Measurements from ENCODE around the gene NTSR1.

The NTSR1 gene

GRCh38 chr20:62778601-62779416 lies 70.2 kb downstream of the NTSR1 start:
- DNase-seq (ENCODE audit: low read depth, low spot score), result no peak
- no peak overlapping the region for H3K27ac ChIP-seq

DNA sequence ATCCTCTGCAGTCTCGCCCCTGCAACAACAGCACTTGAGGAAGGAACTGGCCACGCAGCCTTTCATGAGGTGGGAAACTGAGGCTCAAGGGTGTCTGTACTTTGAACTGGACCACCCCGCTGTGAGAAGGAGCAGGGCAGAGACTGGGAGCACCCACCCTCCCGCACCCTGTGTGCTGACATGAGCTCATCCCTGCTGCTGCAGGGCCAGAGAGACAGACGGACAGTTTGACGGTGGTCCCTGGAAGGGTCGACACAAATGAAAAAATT lies 70.7 kb downstream of the NTSR1 start:
- no peak overlapping the region for H3K27ac ChIP-seq
- DNase-seq (ENCODE audit: low read depth, low spot score), result no peak

DNA sequence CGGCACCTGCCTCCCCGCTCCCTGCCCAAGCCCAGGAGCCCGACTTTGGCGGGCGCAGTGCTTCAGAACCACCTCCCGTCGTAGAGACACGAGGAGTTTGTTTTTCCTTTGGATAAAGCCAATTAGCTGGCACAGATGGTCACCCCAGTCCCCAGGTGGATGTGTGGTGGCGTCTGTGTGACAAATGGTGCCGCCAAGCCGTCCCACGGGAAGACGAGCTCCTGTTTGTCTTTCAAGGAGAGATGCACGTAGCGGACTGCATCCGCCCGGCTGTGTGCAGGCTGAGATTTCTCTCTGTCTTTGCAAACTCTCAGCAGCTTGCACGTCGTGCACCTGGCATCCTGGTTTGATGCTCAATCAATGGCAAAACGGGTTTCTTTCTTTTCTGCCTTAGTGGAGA lies 71.6 kb downstream of the NTSR1 start:
- H3K27ac ChIP-seq, result no peak overlapping the region
- no peak for DNase-seq (ENCODE audit: low read depth, low spot score)

DNA sequence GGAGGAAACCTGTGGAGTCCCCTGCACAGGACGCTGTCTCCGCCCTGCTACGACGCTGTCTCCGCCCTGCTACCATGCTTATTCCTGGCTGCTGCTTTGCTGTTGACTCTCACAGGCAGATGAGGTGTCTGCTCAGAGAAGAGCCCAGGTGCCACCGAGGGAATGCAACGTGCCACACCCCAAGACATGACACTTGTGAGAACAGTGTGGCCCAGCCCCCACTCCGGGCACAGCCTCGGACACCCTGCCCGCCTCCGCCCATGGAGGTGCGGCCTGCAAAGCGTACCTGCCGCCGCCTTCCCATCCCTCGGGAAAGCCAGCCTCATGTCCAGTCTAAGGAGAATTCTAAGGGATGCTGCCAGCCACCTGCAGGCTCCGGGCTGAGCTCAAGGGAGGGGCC lies 72.1 kb downstream of the NTSR1 start:
- no peak overlapping the region for H3K27ac ChIP-seq
- no peak for DNase-seq (ENCODE audit: low read depth, low spot score)

- no peak overlapping the region for H3K27ac ChIP-seq
- no peak for DNase-seq (ENCODE audit: low read depth, low spot score)
Measured at GRCh38 chr20:62782149-62782892, 73.7 kb downstream of the NTSR1 start.

DNA sequence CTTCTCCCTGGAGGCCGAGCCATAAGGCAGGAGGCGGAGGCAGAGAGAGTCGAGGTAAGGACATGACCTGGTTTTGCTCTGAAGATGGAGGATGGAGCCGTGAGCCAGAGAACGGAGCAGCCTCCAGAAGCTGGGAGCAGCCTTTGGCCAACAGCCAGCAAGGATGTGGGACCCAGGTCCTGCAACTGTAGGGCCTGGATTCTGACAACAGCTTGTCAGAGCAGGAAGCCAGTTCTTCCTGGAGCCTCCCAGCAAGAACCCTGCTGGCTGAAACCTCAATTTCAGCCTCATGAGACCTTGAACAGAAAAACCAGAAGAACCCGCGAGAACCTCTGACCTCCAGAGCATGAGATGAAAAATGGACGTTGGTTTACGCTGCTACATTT lies 74.2 kb downstream of the NTSR1 start:
- DNase-seq (ENCODE audit: low read depth, low spot score), result no peak
- H3K27ac ChIP-seq, result no peak overlapping the region

DNA sequence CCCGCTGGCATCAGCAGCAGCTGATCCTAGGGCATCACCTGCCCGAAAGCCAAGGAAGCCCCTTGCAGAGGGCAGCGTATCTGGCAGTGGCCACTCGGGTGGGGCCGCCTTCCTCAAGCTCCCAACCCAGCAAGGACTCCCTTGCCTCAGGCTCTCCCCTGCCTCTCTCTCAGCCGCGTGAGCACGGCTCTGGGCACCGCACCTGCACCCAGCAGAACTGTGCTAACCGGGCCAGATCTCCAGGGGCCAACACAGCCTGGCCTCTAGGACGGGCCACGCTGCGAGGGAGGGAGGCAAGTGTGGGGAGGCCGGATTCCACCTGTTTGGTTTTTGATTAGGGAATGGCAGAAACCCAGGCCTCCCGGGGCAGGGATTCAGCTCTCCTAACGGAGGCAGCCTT lies 75.9 kb downstream of the NTSR1 start:
- H3K27ac ChIP-seq, result no peak overlapping the region

DNA sequence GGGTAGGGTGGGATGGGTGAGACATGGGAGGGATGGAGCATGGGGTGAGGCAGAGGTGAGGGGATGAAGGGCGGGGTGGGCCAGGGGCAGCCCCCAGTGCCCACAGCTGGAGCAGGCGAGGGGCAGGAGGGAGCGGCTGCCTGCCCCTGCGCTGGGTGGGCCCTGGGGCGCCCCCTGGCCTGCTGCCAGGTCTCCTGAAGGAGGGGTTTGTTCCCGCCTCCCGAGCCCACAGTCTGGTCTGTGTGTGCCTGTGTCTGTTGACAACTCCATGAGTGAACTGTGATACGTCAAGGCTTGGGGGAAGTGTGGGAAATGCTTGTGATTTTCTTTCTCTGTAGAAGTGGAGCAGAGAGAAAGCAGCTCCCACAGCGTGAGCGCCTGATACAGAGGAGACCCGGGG lies 76.8 kb downstream of the NTSR1 start:
- DNase-seq (ENCODE audit: low read depth, low spot score), result no peak
- H3K27ac ChIP-seq, result no peak overlapping the region

More for the DNA sequence above, 75.9 kb downstream of the NTSR1 start:
- no peak for DNase-seq (ENCODE audit: low read depth, low spot score)

DNA sequence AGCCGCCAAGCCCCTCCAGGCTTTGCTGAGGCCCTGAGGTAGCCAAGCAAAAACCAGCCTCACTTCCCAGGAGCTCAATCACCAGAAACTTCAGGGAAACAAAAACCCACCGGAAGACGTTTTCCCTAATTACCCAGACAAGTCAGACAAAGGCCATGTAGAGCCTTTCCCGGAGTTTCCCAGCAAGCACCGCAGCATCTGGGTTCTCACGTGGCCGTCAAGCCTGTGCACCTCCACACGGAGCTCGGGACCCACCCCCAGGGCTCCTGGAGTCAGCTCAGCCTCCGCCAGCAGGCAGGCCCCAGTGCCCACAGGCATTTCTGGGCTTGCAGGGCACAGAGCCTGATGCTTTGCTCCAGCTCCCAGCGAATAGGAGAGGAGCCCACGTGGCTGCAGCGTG lies 77.5 kb downstream of the NTSR1 start:
- H3K27ac ChIP-seq, result no peak overlapping the region
- no peak for DNase-seq (ENCODE audit: low read depth, low spot score)

GRCh38 chr20:62787321-62787720 lies 78.7 kb downstream of the NTSR1 start:
- no peak for DNase-seq (ENCODE audit: low read depth, low spot score)
- no peak overlapping the region for H3K27ac ChIP-seq

- no peak overlapping the region for H3K27ac ChIP-seq
- DNase-seq (ENCODE audit: low read depth, low spot score), result no peak
Measured at GRCh38 chr20:62787866-62788265, 79.2 kb downstream of the NTSR1 start.

DNA sequence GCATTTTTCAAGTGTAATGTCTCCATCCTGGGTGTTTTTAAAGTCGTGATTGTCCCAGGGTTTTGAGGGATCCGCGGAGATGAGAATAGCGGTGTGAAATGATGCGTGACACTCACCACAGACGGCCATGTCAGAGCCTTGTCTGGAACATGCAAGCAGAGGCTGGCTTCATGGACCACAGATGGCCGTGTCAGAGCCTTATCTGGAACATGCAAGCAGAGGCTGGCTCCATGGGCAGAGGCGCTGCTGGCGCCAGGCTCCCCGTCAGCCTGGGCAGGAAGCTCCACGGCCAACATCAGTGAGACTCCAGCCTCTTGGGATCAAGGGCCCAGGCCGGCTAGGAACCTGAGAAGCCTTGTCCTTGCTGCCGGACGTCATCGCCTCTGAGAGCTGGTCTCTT lies 80.0 kb downstream of the NTSR1 start:
- no peak for DNase-seq (ENCODE audit: low read depth, low spot score)
- H3K27ac ChIP-seq, result no peak overlapping the region

- no peak overlapping the region for H3K27ac ChIP-seq
- no peak for DNase-seq (ENCODE audit: low read depth, low spot score)
Measured at GRCh38 chr20:62790075-62790474, 81.4 kb downstream of the NTSR1 start.

DNA sequence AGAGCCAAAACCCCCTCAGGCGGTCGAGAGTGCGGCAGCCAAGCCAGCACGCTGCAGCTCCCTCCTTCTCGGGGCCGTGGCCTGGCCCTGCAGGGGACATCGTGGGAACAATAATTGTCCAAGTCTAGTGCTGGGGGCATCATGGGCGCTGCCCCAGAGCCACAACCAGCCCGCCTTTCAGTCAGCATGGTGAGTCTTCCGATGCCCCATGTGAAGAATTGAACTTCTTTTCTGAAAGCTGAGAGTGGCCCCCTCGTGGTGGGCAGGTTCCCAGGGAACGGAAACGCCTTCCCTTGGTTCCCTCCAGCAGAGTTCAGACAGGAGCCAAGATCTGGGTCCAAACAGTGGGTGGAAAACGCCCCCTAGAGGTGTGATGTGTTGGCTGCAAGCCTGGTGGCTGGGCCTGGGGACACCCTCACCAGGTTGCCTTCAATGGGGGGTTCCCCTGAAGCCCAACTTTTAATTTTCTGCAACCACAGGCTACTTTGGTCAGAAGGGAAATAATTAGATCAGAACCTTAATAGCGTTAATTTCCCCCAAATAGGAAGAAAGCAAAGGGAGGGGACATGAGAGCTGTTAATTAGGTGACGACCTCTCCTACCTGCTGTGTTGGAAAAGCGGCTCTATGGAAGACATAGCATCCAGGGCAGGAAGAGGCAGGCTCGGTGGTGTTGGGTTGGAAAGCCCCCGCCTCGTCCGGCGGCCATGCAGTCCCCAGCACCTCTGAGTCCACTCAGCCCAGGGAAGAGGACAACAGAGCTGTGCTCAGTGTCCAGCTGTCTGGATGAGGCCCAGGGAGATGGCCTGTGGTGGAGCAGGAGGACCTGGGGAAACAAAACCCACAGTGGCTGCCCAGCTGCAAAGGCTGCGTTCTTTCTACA lies 82.9 kb downstream of the NTSR1 start:
- H3K27ac ChIP-seq, result no peak overlapping the region
- DNase-seq (ENCODE audit: low read depth, low spot score), result peak; percentile 26

DNA sequence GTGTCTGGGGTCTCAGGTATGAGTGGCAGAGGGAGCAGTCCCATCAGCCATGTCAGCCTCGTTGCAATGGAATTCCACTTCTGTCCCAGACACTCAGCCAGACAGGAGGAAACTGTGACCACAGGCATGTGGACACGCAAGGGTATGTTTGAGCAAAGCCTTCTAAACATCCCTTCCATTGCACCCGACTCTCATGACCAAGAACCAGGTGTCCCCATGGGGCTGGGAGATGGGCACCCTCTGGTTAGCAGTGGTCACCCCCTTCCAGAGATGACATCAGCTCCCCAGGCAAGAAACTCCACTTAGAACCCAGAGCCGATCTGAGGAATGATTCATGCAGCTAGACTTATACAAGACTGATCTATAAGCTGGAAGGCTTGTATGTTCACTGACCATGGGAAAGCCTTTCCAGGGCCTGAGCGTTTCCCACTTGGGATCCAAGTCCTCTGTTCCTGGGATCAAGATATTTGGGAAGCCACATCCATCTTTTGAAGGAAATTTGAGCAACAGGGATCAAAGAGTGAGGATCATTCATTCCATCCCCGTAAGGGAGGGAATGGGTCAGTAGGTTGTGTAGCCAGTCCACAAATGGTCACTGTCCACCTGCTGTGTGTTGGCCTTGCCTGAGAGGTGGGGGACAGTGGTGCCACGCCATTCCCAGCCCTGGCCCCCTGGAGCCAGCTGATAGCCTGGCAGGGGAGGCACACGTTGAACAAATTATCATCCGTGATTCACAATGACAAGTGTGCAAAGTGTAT lies 83.7 kb downstream of the NTSR1 start:
- H3K27ac ChIP-seq, result no peak overlapping the region
- peak; percentile 36 for DNase-seq (ENCODE audit: low read depth, low spot score)

GRCh38 chr20:62792940-62793756 lies 84.5 kb downstream of the NTSR1 start:
- no peak overlapping the region for H3K27ac ChIP-seq
- no peak for DNase-seq (ENCODE audit: low read depth, low spot score)

DNA sequence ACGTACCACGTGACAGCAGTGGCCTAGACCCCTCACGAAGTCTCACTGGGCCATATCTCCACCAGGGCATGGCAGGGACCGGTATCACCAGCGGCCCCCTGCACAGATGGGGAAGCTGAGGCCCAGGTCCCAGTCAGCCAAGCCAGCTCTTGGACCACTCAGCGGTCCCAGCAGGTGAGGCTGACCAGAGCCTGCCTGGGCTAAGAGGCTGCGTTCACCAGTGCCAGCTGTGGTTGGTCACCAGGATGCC lies 85.0 kb downstream of the NTSR1 start:
- DNase-seq (ENCODE audit: low read depth, low spot score), result no peak
- H3K27ac ChIP-seq, result no peak overlapping the region

DNA sequence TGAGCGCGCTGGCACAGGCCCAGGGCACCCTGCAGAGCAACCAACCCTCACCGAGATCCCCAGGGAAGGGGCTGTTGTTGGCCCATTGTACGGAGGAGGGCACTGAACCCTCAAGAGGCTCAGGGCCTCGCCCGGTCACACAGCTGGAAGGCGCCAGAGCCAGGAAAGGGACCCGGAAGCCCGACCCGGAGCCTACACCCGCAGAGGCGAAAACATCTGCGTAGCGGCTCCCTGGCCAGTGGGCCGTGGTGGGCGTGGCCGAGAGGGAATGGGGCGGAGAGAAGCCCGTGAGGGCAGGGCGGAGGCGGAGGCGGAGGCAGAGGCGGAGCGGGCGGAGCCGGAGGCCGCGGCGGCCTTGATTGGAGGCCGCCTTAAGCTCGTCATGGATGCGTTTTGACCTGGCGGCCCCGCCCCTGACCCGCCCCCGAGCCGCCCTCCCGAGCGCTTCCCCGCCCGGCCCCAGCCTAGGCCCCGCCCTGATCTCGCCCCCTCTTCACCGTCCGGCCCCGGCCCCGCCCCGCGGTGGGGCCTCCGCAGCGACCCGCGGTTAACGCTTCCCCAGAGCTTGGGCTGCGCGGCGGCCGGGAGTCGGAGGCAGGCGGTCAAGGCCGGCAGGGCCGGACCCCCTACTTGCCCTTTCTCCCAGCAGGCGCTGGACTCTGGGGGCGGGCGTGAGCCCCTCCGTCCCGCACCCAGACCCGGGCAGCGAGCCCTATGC lies 85.5 kb downstream of the NTSR1 start:
- H3K27ac ChIP-seq, result peak overlapping the region; percentile 69
- DNase-seq (ENCODE audit: low read depth, low spot score), result peak; percentile 41

Data from epithelial cell of prostate (primary cell).